Measurements from ENCODE around the gene PKIB. TPM values are rescaled to one million over a fixed set of nuclear protein-coding genes. Genes with fewer than 3 reads are reported as not detected.

The PKIB gene
- total and polyA plus RNA-seq, 4 donors, result 2.5 to 5.1 (median 3.0) TPM

DNA sequence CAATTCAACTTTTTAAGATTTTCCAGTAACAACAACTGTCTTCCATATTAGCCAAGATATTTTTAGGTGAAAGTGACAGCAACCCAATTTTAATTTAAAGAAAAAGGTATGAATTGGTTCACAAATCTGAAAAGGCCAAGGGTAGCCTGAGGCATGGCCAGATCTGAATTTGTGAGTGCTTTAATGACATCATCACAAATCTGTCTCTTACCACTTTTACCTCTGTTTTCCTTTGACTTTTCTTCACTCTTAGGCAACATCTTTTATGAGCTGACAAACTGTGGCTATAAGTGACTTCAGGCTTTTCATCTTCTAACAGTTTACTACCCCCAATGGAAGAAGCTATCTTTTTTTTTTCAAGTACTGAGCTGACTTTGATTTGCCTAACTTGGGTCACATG is 44.5 kb upstream of the PKIB start:
- H3K4me3 ChIP-seq (ENCODE audit: low read depth in 1 of 3, low read length in 3 of 3), result no peak overlapping the region
- no peaks in the 10 kb centered on the region for H3K36me3 ChIP-seq (ENCODE audit: control insufficient read depth in 4 of 4, insufficient read depth in 3 of 4, low read depth in 1 of 4, low read length in 3 of 4)
- DNase-seq (ENCODE audit: low spot score), result no peak
- no peak for TF ChIP-seq FOXA1 (IDR thresholded peaks at IDR 0.05)
- no peak for TF ChIP-seq RXRA (IDR thresholded peaks at IDR 0.05)
- TF ChIP-seq, protein P1, sequence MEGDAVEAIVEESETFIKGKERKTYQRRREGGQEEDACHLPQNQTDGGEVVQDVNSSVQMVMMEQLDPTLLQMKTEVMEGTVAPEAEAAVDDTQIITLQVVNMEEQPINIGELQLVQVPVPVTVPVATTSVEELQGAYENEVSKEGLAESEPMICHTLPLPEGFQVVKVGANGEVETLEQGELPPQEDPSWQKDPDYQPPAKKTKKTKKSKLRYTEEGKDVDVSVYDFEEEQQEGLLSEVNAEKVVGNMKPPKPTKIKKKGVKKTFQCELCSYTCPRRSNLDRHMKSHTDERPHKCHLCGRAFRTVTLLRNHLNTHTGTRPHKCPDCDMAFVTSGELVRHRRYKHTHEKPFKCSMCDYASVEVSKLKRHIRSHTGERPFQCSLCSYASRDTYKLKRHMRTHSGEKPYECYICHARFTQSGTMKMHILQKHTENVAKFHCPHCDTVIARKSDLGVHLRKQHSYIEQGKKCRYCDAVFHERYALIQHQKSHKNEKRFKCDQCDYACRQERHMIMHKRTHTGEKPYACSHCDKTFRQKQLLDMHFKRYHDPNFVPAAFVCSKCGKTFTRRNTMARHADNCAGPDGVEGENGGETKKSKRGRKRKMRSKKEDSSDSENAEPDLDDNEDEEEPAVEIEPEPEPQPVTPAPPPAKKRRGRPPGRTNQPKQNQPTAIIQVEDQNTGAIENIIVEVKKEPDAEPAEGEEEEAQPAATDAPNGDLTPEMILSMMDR (IDR thresholded peaks at IDR 0.05; ENCODE audit: low read depth, low read length, missing input control), result no peak
- no peak for TF ChIP-seq HNF4G (IDR thresholded peaks at IDR 0.05)
- TF ChIP-seq, protein P2, sequence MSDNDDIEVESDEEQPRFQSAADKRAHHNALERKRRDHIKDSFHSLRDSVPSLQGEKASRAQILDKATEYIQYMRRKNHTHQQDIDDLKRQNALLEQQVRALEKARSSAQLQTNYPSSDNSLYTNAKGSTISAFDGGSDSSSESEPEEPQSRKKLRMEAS (IDR thresholded peaks at IDR 0.05), result no peak
- TF ChIP-seq, protein P3, sequence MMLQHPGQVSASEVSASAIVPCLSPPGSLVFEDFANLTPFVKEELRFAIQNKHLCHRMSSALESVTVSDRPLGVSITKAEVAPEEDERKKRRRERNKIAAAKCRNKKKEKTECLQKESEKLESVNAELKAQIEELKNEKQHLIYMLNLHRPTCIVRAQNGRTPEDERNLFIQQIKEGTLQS (IDR thresholded peaks at IDR 0.05), result no peak
- TF ChIP-seq NR2F2 (IDR thresholded peaks at IDR 0.05), result no peak
- no peak for TF ChIP-seq FOXA2 (IDR thresholded peaks at IDR 0.05)
- no peak for TF ChIP-seq TAF1 (conservative IDR thresholded peaks at IDR 0.05)
- no peak for TF ChIP-seq EGR1 (IDR thresholded peaks at IDR 0.05; ENCODE audit: low read depth in 2 of 2)
- TF ChIP-seq RAD21 (IDR thresholded peaks at IDR 0.05), result no peak
- TF ChIP-seq SP1 (IDR thresholded peaks at IDR 0.05), result no peak
- TF ChIP-seq, protein P4, sequence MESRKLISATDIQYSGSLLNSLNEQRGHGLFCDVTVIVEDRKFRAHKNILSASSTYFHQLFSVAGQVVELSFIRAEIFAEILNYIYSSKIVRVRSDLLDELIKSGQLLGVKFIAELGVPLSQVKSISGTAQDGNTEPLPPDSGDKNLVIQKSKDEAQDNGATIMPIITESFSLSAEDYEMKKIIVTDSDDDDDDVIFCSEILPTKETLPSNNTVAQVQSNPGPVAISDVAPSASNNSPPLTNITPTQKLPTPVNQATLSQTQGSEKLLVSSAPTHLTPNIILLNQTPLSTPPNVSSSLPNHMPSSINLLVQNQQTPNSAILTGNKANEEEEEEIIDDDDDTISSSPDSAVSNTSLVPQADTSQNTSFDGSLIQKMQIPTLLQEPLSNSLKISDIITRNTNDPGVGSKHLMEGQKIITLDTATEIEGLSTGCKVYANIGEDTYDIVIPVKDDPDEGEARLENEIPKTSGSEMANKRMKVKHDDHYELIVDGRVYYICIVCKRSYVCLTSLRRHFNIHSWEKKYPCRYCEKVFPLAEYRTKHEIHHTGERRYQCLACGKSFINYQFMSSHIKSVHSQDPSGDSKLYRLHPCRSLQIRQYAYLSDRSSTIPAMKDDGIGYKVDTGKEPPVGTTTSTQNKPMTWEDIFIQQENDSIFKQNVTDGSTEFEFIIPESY (IDR thresholded peaks at IDR 0.05), result no peak
- no peak for TF ChIP-seq YY1 (IDR thresholded peaks at IDR 0.05)
- TF ChIP-seq JUND (IDR thresholded peaks at IDR 0.05), result no peak
- no peak for TF ChIP-seq HNF4A (conservative IDR thresholded peaks at IDR 0.05)
- TF ChIP-seq, protein P5, sequence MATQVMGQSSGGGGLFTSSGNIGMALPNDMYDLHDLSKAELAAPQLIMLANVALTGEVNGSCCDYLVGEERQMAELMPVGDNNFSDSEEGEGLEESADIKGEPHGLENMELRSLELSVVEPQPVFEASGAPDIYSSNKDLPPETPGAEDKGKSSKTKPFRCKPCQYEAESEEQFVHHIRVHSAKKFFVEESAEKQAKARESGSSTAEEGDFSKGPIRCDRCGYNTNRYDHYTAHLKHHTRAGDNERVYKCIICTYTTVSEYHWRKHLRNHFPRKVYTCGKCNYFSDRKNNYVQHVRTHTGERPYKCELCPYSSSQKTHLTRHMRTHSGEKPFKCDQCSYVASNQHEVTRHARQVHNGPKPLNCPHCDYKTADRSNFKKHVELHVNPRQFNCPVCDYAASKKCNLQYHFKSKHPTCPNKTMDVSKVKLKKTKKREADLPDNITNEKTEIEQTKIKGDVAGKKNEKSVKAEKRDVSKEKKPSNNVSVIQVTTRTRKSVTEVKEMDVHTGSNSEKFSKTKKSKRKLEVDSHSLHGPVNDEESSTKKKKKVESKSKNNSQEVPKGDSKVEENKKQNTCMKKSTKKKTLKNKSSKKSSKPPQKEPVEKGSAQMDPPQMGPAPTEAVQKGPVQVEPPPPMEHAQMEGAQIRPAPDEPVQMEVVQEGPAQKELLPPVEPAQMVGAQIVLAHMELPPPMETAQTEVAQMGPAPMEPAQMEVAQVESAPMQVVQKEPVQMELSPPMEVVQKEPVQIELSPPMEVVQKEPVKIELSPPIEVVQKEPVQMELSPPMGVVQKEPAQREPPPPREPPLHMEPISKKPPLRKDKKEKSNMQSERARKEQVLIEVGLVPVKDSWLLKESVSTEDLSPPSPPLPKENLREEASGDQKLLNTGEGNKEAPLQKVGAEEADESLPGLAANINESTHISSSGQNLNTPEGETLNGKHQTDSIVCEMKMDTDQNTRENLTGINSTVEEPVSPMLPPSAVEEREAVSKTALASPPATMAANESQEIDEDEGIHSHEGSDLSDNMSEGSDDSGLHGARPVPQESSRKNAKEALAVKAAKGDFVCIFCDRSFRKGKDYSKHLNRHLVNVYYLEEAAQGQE (IDR thresholded peaks at IDR 0.05), result no peak
- TF ChIP-seq GABPA (IDR thresholded peaks at IDR 0.05 in 1 of 2, conservative IDR thresholded peaks at IDR 0.05 in 1 of 2), result no peak
- H3K9ac ChIP-seq (ENCODE audit: low read depth in 1 of 2, low read length in 2 of 2), result no peak overlapping the region
- peaks cover 0 to 3% (median 0%) of the 10 kb centered on the region in 4 donors for H3K9me3 ChIP-seq (ENCODE audit: control insufficient read depth in 4 of 4, low read length in 3 of 4)
- H3K27ac ChIP-seq (ENCODE audit: low read depth in 1 of 2, low read length in 2 of 2), result no peak overlapping the region
- no peaks in the 10 kb centered on the region for H3K4me1 ChIP-seq (ENCODE audit: control insufficient read depth in 4 of 4, insufficient read depth in 4 of 4, low read length in 3 of 4)
- H3K27me3 ChIP-seq (ENCODE audit: control insufficient read depth in 4 of 4, insufficient read depth in 4 of 4, low read length in 3 of 4), result no peaks in the 10 kb centered on the region
